GM21737 (cell line): ENCODE measurements around the gene E2F6.

Experiments
- ATAC-seq: cut with Tn5 transposase; IDR thresholded peaks from one replicate; pipeline ENCODE4 v1.9.1; 2021; ENCODE audit warnings: mild to moderate bottlenecking, moderate library complexity; ENCODE audit not compliant: unreplicated experiment

Gene E2F6

DNA sequence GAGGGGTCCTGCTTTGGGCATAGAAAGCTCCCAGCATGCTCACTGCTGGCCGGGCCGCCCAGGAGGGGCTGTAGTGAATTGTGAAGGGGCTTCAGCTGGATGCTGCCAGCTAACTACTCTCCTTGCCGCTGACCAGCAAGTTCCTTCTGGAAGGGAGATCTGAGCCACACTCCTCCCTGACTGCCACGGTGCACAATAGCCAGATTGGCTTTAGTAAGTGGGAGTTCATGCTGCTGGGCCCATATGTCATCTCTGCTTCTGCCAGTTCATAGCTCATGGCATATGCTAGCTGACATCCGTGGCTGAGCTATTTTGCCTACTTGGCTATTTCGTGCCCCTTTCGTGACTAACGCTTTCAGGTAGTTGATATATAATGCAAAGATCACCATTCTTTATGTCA is 69.9 kb downstream of the E2F6 start:
- ATAC-seq = no peak

- ATAC-seq = no peak
Measured at GRCh38 chr2:11395389-11395788, 70.6 kb downstream of the E2F6 start.
